Activated naive CD8-positive, alpha-beta T cell treated with anti-CD3 and anti-CD28 coated beads, Interleukin-2, amount 10 ng/mL, durations not matched to agents 7 days and 5 days (primary cell): ENCODE data around the gene RNLS. TPM values are rescaled to one million over a fixed set of nuclear protein-coding genes. Genes with fewer than 3 reads are reported as not detected.

Experiments
- ATAC-seq: fragments of 150-1000 bp; cut with Tn5 transposase; one replicate; pipeline ENCODE4 v1.10.0; 2021; ENCODE audit warnings: low read depth, moderate library complexity
- POLR2A ChIA-PET: fragments of 350-600 bp; sonication (Branson Sonifier 250); formaldehyde crosslinking; loops from one replicate; lab custom pipeline; 2021; ENCODE audit warnings: antibody characterized with exemption; lab: Charles Lee
- DNase-seq: peaks from one replicate; pipeline ENCODE4 v3.0.0; 2021
- H3K27ac Mint-ChIP-seq: one replicate; pipeline ENCODE4 v1.8.0; 2022; ENCODE audit warnings: mild to moderate bottlenecking, mixed read lengths
- H3K27me3 Mint-ChIP-seq: one replicate; pipeline ENCODE4 v1.8.0; 2022; ENCODE audit warnings: mild to moderate bottlenecking, moderate library complexity, mixed read lengths
- H3K36me3 Mint-ChIP-seq: one replicate; pipeline ENCODE4 v1.8.0; 2021; ENCODE audit warnings: mild to moderate bottlenecking, mixed read lengths
- H3K4me1 Mint-ChIP-seq: one replicate; pipeline ENCODE4 v1.8.0; 2021; ENCODE audit warnings: mixed read lengths
- H3K4me3 Mint-ChIP-seq: one replicate; pipeline ENCODE4 v1.8.0; 2022; ENCODE audit warnings: mild to moderate bottlenecking, moderate library complexity, mixed read lengths
- H3K9me3 Mint-ChIP-seq: one replicate; pipeline ENCODE4 v1.8.0; 2021; ENCODE audit warnings: mixed read lengths
- total RNA-seq, 2 experiments: library from RNA; stranded (reverse); gene quantifications; one replicate each; pipeline ENCODE4 v1.2.3, GENCODE V29; 2021

RNLS gene
- total RNA-seq, 2 experiments from 2014 or later: 3.5 to 5.2 TPM

- no peak overlapping the region for H3K27ac Mint-ChIP-seq
- no peaks in the 10 kb centered on the region for H3K4me1 Mint-ChIP-seq
- POLR2A ChIA-PET: no interaction called here
- no peak overlapping the region for H3K4me3 Mint-ChIP-seq
- H3K27me3 Mint-ChIP-seq: peaks cover 6% of the 10 kb centered on the region
- DNase-seq: no peak
- peaks cover 5% of the 10 kb centered on the region for H3K36me3 Mint-ChIP-seq
- no peak for ATAC-seq
- peaks cover 14% of the 10 kb centered on the region for H3K9me3 Mint-ChIP-seq
Observed at GRCh38 chr10:88442716-88443115, 140.4 kb downstream of the RNLS start.

DNA sequence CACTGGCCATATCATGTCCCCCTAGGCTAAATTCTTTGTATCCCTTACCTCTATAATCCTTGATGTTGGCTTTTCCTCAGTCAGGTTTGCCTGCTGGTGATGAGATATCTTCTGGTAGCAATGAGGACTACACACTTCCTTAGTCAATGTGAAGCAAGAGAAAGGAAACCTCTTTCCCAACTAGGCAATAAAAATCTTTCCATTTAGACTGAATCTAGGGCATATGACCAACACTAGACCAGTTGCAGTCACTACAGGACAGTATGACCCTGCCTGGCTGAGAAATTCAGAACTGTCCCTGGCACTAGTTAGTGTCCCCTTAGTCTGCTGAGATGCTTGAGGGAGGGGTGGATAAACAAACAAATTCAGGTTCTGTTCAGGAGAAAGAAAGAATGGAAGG, 142.6 kb downstream of the RNLS start:
- POLR2A ChIA-PET: no interaction called here
- Mint-ChIP-seq H3K9me3 (peaks cover 12% of the 10 kb centered on the region), H3K27me3 (peaks cover 10% of the 10 kb centered on the region), H3K36me3 (peaks cover 5% of the 10 kb centered on the region), H3K4me3 (no peak overlapping the region), H3K27ac (no peak overlapping the region), H3K4me1 (no peaks in the 10 kb centered on the region)
- DNase-seq (no peak), ATAC-seq (no peak)

DNA sequence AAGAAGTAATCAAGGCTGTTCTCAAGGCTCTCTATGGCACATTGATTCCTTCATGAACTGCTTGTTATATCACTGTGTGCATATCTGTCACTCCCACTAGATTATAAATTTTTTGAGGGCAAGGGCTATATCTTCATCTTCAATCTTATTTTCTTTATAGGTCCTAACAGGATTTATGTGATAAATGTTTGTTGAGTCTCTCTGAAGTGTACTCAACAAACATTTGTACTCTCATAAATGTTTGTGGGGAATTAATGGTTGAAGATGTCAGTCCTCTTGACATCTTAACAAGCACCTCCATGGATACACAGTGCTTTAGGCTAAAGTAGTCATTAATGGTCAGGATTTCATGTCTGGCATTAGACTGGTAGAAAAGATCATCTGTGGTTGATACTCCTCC, 143.2 kb downstream of the RNLS start:
- Mint-ChIP-seq H3K27ac (no peak overlapping the region), H3K4me3 (no peak overlapping the region), H3K27me3 (peaks cover 8% of the 10 kb centered on the region), H3K4me1 (no peaks in the 10 kb centered on the region), H3K36me3 (peaks cover 5% of the 10 kb centered on the region), H3K9me3 (peaks cover 12% of the 10 kb centered on the region)
- ATAC-seq (no peak), DNase-seq (no peak)
- POLR2A ChIA-PET: no interaction called here

DNA sequence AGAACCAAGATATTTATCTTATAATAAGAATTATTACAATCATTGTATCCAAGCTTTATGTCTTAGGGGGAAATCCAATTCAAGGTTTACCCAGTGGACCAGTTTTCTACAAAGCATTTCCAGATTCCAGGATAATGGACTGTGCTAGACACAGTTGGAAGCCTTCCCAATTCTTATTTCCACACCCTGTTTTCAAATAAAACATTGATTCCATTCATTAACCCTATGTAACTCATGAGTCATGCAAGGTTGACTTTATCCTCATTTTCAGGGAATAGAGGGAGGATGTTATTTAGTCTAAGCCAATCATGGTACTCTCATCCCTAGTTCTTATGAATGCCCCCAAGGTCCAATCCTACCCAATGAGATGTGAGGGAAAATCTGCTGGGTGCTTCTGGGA, 145.7 kb downstream of the RNLS start:
- Mint-ChIP-seq H3K4me1 (no peaks in the 10 kb centered on the region), H3K9me3 (peaks cover 3% of the 10 kb centered on the region), H3K36me3 (peaks cover 2% of the 10 kb centered on the region), H3K27ac (no peak overlapping the region), H3K27me3 (peaks cover 6% of the 10 kb centered on the region), H3K4me3 (no peak overlapping the region)
- DNase-seq (no peak), ATAC-seq (no peak)
- POLR2A ChIA-PET: no interaction called here

GRCh38 chr10:88433565-88434186, 149.4 kb downstream of the RNLS start:
- ATAC-seq: no peak
- POLR2A ChIA-PET: no interaction called here

GRCh38 chr10:88431103-88431502, 152.0 kb downstream of the RNLS start:
- H3K9me3 Mint-ChIP-seq: peaks cover 4% of the 10 kb centered on the region
- no peak overlapping the region for H3K27ac Mint-ChIP-seq
- POLR2A ChIA-PET: no interaction called here
- H3K27me3 Mint-ChIP-seq: peaks cover 12% of the 10 kb centered on the region
- ATAC-seq (no peak), DNase-seq (no peak)
- H3K4me1 Mint-ChIP-seq: no peaks in the 10 kb centered on the region
- no peak overlapping the region for H3K4me3 Mint-ChIP-seq
- peaks cover 3% of the 10 kb centered on the region for H3K36me3 Mint-ChIP-seq

More at GRCh38 chr10:88433565-88434186, 149.4 kb downstream of the RNLS start:
- no peak overlapping the region for H3K27ac Mint-ChIP-seq
- peaks cover 3% of the 10 kb centered on the region for H3K36me3 Mint-ChIP-seq
- no peaks in the 10 kb centered on the region for H3K4me1 Mint-ChIP-seq
- no peak overlapping the region for H3K4me3 Mint-ChIP-seq
- H3K27me3 Mint-ChIP-seq: peaks cover 12% of the 10 kb centered on the region
- no peak for DNase-seq
- H3K9me3 Mint-ChIP-seq: peaks cover 3% of the 10 kb centered on the region

DNA sequence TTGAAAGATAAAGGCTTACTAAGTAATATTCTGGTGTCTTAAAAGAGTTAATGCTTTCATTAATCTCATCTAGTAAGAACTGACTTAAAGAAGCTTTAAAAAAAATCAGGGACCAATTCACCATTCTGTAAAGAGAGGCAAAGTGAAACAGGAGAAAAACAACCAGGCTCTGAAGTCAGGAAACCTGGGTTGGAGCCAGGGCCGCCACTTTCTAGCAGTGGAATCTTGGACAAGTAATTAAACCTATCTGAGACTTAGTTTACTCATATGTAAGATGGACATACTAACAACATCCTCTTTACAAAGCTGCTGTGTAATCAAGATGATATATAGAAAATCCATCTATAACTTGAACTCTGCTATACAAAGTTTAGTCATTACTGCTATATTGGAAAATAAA, 154.1 kb downstream of the RNLS start:
- Mint-ChIP-seq H3K27ac (no peak overlapping the region), H3K4me1 (no peaks in the 10 kb centered on the region), H3K27me3 (peaks cover 9% of the 10 kb centered on the region), H3K4me3 (no peak overlapping the region), H3K36me3 (peaks cover 3% of the 10 kb centered on the region), H3K9me3 (peaks cover 4% of the 10 kb centered on the region)
- POLR2A ChIA-PET: no interaction called here
- DNase-seq (no peak), ATAC-seq (no peak)

DNA sequence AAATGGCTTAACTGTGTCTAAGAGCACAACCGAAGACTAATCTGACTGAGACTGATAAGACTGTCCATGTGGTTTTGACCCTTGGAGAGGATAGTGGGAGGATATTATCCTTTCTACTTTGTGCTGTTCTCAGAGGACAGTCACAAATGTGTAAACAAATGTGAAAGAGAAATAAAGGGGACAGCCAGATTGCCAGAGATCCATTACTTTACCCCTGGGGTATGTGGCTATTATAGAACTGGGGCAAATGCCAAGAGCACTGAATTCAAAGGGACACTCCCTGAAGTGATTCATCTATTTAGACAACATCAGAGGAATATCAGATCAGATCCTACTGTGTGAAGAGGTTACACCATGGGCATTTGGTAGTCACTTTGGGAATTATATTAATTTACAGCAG, 154.7 kb downstream of the RNLS start:
- no peak for ATAC-seq
- Mint-ChIP-seq H3K4me3 (no peak overlapping the region), H3K4me1 (no peaks in the 10 kb centered on the region), H3K27ac (no peak overlapping the region), H3K9me3 (peaks cover 4% of the 10 kb centered on the region), H3K36me3 (peaks cover 3% of the 10 kb centered on the region), H3K27me3 (peaks cover 9% of the 10 kb centered on the region)
- no peak for DNase-seq
- POLR2A ChIA-PET: no interaction called here

GRCh38 chr10:88427024-88427423, 156.1 kb downstream of the RNLS start:
- Mint-ChIP-seq H3K9me3 (peaks cover 1% of the 10 kb centered on the region), H3K4me1 (no peaks in the 10 kb centered on the region), H3K4me3 (no peak overlapping the region), H3K27me3 (peaks cover 6% of the 10 kb centered on the region), H3K27ac (no peak overlapping the region), H3K36me3 (no peaks in the 10 kb centered on the region)
- no peak for DNase-seq
- no peak for ATAC-seq
- POLR2A ChIA-PET: no interaction called here

GRCh38 chr10:88424881-88425280, 158.2 kb downstream of the RNLS start:
- POLR2A ChIA-PET: no interaction called here
- Mint-ChIP-seq H3K4me1 (no peaks in the 10 kb centered on the region), H3K9me3 (peaks cover 1% of the 10 kb centered on the region), H3K27me3 (no peaks in the 10 kb centered on the region), H3K4me3 (no peak overlapping the region), H3K36me3 (no peaks in the 10 kb centered on the region), H3K27ac (no peak overlapping the region)
- ATAC-seq (no peak), DNase-seq (no peak)

- Mint-ChIP-seq H3K27ac (no peak overlapping the region), H3K4me3 (no peak overlapping the region), H3K36me3 (no peaks in the 10 kb centered on the region), H3K27me3 (no peaks in the 10 kb centered on the region), H3K9me3 (peaks cover 1% of the 10 kb centered on the region), H3K4me1 (peaks cover 5% of the 10 kb centered on the region)
- ATAC-seq (no peak), DNase-seq (no peak)
- POLR2A ChIA-PET: no interaction called here
Observed at GRCh38 chr10:88423732-88424131, 159.4 kb downstream of the RNLS start.

GRCh38 chr10:88421590-88421989, 161.5 kb downstream of the RNLS start:
- H3K9me3 Mint-ChIP-seq: peaks cover 1% of the 10 kb centered on the region
- no peaks in the 10 kb centered on the region for H3K36me3 Mint-ChIP-seq
- H3K4me3 Mint-ChIP-seq: no peak overlapping the region
- no peak for DNase-seq
- ATAC-seq: no peak
- H3K27me3 Mint-ChIP-seq: no peaks in the 10 kb centered on the region
- POLR2A ChIA-PET: no interaction called here
- peaks cover 7% of the 10 kb centered on the region for H3K4me1 Mint-ChIP-seq
- no peak overlapping the region for H3K27ac Mint-ChIP-seq

- Mint-ChIP-seq H3K4me3 (no peak overlapping the region), H3K36me3 (peaks cover 1% of the 10 kb centered on the region), H3K27me3 (no peaks in the 10 kb centered on the region), H3K4me1 (peaks cover 14% of the 10 kb centered on the region), H3K9me3 (peaks cover 4% of the 10 kb centered on the region), H3K27ac (no peak overlapping the region)
- POLR2A ChIA-PET: no interaction called here
- ATAC-seq (no peak), DNase-seq (no peak)
Observed at GRCh38 chr10:88418871-88419270, 164.2 kb downstream of the RNLS start.

DNA sequence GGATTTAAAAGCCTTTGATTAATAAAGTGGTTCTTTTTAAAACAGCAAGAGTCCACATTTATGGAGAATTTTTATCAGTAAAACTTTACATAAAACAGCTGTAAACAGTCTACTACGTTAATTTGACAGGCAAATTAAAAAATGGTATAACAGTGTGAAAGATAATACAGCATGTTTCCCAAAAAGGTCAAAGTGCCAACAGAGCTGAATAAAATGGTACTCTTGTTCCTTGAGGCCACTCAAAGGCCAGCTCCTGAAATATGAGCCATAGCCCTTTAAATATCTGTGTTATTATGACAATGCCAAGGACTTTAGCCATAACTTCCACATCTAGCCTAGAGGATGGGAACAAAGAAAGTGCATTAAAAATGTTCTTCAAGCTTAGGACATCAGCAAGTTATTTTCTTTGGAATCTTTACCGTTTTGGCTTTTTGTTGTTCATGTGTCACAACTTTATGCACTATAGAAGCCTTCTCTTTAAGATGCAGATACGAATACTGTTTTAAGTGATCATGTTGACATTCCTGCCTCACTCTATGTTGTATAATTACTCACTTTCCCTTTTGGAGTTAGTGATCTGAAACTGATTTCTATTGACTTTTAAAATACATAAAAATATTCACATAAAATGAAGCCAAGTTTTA, 165.6 kb downstream of the RNLS start:
- Mint-ChIP-seq H3K9me3 (peaks cover 4% of the 10 kb centered on the region), H3K4me3 (no peak overlapping the region)

More for the DNA sequence above, 165.6 kb downstream of the RNLS start:
- Mint-ChIP-seq H3K4me1 (peaks cover 14% of the 10 kb centered on the region), H3K27me3 (no peaks in the 10 kb centered on the region), H3K36me3 (peaks cover 1% of the 10 kb centered on the region), H3K27ac (no peak overlapping the region)
- ATAC-seq (no peak), DNase-seq (no peak)
- POLR2A ChIA-PET: no interaction called here
